ENCODE results near the gene TMEM132D. TPM values are rescaled to one million over a fixed set of nuclear protein-coding genes. Genes with fewer than 3 reads are reported as not detected.

Gene TMEM132D
- total RNA-seq, 1 donor from 2014 or later: 15.2 TPM

- no peaks in the 10 kb centered on the region for H3K9me3 Mint-ChIP-seq (ENCODE audit: unreplicated experiment)
- no peak overlapping the region for H3K27ac Mint-ChIP-seq (ENCODE audit: unreplicated experiment)
- H3K4me3 Mint-ChIP-seq (ENCODE audit: unreplicated experiment): no peak overlapping the region
- H3K4me1 Mint-ChIP-seq (ENCODE audit: unreplicated experiment): peaks cover 21% of the 10 kb centered on the region
- peak; percentile 82 for DNase-seq (ENCODE audit: extremely low spot score, unreplicated experiment)
- no peaks in the 10 kb centered on the region for H3K27me3 Mint-ChIP-seq (ENCODE audit: unreplicated experiment)
- TF ChIP-seq, protein P1, sequence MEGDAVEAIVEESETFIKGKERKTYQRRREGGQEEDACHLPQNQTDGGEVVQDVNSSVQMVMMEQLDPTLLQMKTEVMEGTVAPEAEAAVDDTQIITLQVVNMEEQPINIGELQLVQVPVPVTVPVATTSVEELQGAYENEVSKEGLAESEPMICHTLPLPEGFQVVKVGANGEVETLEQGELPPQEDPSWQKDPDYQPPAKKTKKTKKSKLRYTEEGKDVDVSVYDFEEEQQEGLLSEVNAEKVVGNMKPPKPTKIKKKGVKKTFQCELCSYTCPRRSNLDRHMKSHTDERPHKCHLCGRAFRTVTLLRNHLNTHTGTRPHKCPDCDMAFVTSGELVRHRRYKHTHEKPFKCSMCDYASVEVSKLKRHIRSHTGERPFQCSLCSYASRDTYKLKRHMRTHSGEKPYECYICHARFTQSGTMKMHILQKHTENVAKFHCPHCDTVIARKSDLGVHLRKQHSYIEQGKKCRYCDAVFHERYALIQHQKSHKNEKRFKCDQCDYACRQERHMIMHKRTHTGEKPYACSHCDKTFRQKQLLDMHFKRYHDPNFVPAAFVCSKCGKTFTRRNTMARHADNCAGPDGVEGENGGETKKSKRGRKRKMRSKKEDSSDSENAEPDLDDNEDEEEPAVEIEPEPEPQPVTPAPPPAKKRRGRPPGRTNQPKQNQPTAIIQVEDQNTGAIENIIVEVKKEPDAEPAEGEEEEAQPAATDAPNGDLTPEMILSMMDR (IDR thresholded peaks at IDR 0.05): no peak
- H3K36me3 Mint-ChIP-seq (ENCODE audit: unreplicated experiment): no peaks in the 10 kb centered on the region
These were observed 63.5 kb downstream of the TMEM132D start for GRCh38 chr12:129840145-129840884.

DNA sequence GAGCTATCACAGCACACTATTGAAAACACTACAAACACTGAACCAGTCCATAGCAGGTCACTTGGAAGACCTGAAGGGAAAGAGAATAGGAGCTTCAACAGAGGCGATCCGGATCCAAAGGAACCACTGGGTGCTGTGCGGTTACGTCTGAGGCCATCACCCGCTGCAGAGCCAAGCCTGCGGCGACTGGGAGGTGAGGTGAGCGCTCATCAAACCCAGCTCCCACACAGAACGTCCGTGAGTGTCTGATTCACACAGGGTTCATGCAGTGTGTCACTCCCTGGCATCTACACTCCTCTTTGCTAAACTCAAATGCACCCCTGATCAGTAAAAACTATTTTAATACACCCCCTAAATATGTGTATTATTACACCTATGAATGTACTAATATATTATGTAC, 64.1 kb downstream of the TMEM132D start:
- Mint-ChIP-seq H3K4me1 (ENCODE audit: unreplicated experiment) (peaks cover 15% of the 10 kb centered on the region), H3K36me3 (ENCODE audit: unreplicated experiment) (no peaks in the 10 kb centered on the region), H3K27ac (ENCODE audit: unreplicated experiment) (no peak overlapping the region), H3K4me3 (ENCODE audit: unreplicated experiment) (no peak overlapping the region), H3K9me3 (ENCODE audit: unreplicated experiment) (no peaks in the 10 kb centered on the region), H3K27me3 (ENCODE audit: unreplicated experiment) (no peaks in the 10 kb centered on the region)
- TF ChIP-seq, protein P1 (IDR thresholded peaks at IDR 0.05): no peak
- peak; percentile 69 for DNase-seq (ENCODE audit: extremely low spot score, unreplicated experiment)

DNA sequence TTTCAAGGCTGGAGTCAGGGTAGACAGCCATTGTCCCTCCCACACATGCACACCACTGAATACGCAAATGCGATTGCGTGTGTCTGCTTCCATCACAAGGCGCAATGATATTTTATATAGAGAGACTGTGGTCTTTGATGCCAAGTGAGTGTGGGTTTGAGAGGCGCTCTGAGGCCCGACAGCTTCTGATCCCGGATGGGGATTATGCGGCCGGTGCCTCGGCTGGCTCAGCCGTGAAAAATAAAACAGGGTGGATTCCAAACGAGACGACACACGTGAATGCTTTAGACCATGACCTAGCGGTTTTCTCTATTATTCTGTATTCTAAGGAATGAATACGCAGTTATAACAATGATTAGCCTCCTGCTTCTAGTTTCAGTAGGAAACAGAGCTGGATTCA, 72.5 kb downstream of the TMEM132D start:
- peaks cover 19% of the 10 kb centered on the region for H3K4me1 Mint-ChIP-seq (ENCODE audit: unreplicated experiment)
- no peaks in the 10 kb centered on the region for H3K9me3 Mint-ChIP-seq (ENCODE audit: unreplicated experiment)
- TF ChIP-seq, protein P1 (IDR thresholded peaks at IDR 0.05): no peak
- H3K36me3 Mint-ChIP-seq (ENCODE audit: unreplicated experiment): no peaks in the 10 kb centered on the region
- no peak overlapping the region for H3K27ac Mint-ChIP-seq (ENCODE audit: unreplicated experiment)
- no peak for DNase-seq (ENCODE audit: extremely low spot score, unreplicated experiment)
- no peaks in the 10 kb centered on the region for H3K27me3 Mint-ChIP-seq (ENCODE audit: unreplicated experiment)
- no peak overlapping the region for H3K4me3 Mint-ChIP-seq (ENCODE audit: unreplicated experiment)

DNA sequence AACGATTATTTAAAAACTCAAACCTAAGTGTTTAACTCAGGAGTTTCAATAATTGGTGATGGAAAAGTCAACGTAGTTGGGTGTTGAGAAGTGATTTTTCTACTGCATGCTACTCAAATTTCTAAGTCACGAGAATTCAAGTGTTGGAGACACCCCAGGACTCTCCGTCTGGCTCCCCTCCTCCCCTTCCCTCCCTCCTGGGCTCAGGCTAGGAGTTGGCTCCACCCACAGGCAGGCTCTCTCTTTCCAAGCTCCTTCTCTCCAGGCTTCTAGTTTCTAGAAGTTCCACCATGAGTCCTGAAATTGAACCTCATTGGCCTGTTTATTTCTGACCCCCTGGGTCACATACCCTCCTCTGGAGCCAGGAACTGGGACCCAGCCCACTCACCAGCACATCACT, 73.0 kb downstream of the TMEM132D start:
- TF ChIP-seq, protein P1 (IDR thresholded peaks at IDR 0.05): no peak
- H3K4me3 Mint-ChIP-seq (ENCODE audit: unreplicated experiment): no peak overlapping the region
- no peaks in the 10 kb centered on the region for H3K9me3 Mint-ChIP-seq (ENCODE audit: unreplicated experiment)
- H3K4me1 Mint-ChIP-seq (ENCODE audit: unreplicated experiment): peaks cover 19% of the 10 kb centered on the region
- DNase-seq (ENCODE audit: extremely low spot score, unreplicated experiment): no peak
- no peaks in the 10 kb centered on the region for H3K27me3 Mint-ChIP-seq (ENCODE audit: unreplicated experiment)
- H3K36me3 Mint-ChIP-seq (ENCODE audit: unreplicated experiment): no peaks in the 10 kb centered on the region
- H3K27ac Mint-ChIP-seq (ENCODE audit: unreplicated experiment): no peak overlapping the region

- H3K4me1 Mint-ChIP-seq (ENCODE audit: unreplicated experiment): peaks cover 20% of the 10 kb centered on the region
- H3K27ac Mint-ChIP-seq (ENCODE audit: unreplicated experiment): no peak overlapping the region
- no peaks in the 10 kb centered on the region for H3K27me3 Mint-ChIP-seq (ENCODE audit: unreplicated experiment)
- no peak for DNase-seq (ENCODE audit: extremely low spot score, unreplicated experiment)
- no peak overlapping the region for H3K4me3 Mint-ChIP-seq (ENCODE audit: unreplicated experiment)
- no peaks in the 10 kb centered on the region for H3K36me3 Mint-ChIP-seq (ENCODE audit: unreplicated experiment)
- TF ChIP-seq, protein P1 (IDR thresholded peaks at IDR 0.05): no peak
- peaks cover 3% of the 10 kb centered on the region for H3K9me3 Mint-ChIP-seq (ENCODE audit: unreplicated experiment)
These were observed 75.9 kb downstream of the TMEM132D start for GRCh38 chr12:129827866-129828384.
